GM23338 (cell line): ENCODE results near the gene CTDSP1. TPM values are rescaled to one million over a fixed set of nuclear protein-coding genes. Genes with fewer than 3 reads are reported as not detected.

Experiments
- ATAC-seq: fragments of 200-7000 bp; cut with Tn5 transposase; 3 replicates; pipeline ENCODE4 v1.9.1; 2020
- DNase-seq: peaks from one replicate; pipeline ENCODE4 v3.0.0-alpha.2; 2015; ENCODE audit warnings: low spot score
- H2AFZ ChIP-seq: fragments of 200-600 bp; sonication (generic); 2 replicates; pipeline ENCODE4 v1.8.0; 2016; ENCODE audit warnings: antibody characterized with exemption, mild to moderate bottlenecking, moderate library complexity
- H3F3A ChIP-seq: fragments of 200-600 bp; sonication (generic); replicated peaks from 2 replicates; pipeline ENCODE4 v1.8.0; 2017; ENCODE audit warnings: antibody characterized with exemption, mixed run types, low read depth
- H3K27ac ChIP-seq: fragments of 200-600 bp; sonication (generic); 2 replicates; pipeline ENCODE4 v1.6.1; 2016; ENCODE audit warnings: low read depth
- H3K27me3 ChIP-seq: fragments of 200-600 bp; sonication (generic); 2 replicates; pipeline ENCODE4 v1.8.0; 2016; ENCODE audit warnings: mild to moderate bottlenecking, mixed run types, moderate library complexity; ENCODE audit not compliant: insufficient read depth
- H3K36me3 ChIP-seq: fragments of 200-600 bp; sonication (generic); 2 replicates; pipeline ENCODE4 v1.8.0; 2016; ENCODE audit warnings: mild to moderate bottlenecking; ENCODE audit not compliant: insufficient read depth
- H3K4me1 ChIP-seq: fragments of 200-600 bp; sonication (generic); 2 replicates; pipeline ENCODE4 v1.8.0; 2016; ENCODE audit warnings: mild to moderate bottlenecking, moderate library complexity; ENCODE audit not compliant: insufficient read depth
- H3K4me2 ChIP-seq: fragments of 200-600 bp; sonication (generic); 2 replicates; pipeline ENCODE4 v1.7.1; 2017; ENCODE audit warnings: mixed run types
- H3K4me3 ChIP-seq: fragments of 200-600 bp; sonication (generic); 2 replicates; pipeline ENCODE4 v1.6.1; 2016; ENCODE audit warnings: mixed run types
- H3K79me2 ChIP-seq: fragments of 200-600 bp; sonication (generic); replicated peaks from 2 replicates; pipeline ENCODE4 v1.8.0; 2017; ENCODE audit warnings: mild to moderate bottlenecking; ENCODE audit not compliant: insufficient read depth
- H3K9me2 ChIP-seq: fragments of 200-600 bp; sonication (generic); 2 replicates; pipeline ENCODE4 v1.8.0; 2017; ENCODE audit not compliant: insufficient read depth
- H4K20me1 ChIP-seq: fragments of 200-600 bp; sonication (generic); replicated peaks from 2 replicates; pipeline ENCODE4 v1.8.0; 2017; ENCODE audit warnings: mild to moderate bottlenecking; ENCODE audit not compliant: insufficient read depth
- H3K27ac Mint-ChIP-seq: 2 replicates; pipeline ENCODE4 v1.8.0; 2020; ENCODE audit warnings: inconsistent platforms, mild to moderate bottlenecking, moderate library complexity, mixed read lengths
- H3K27me3 Mint-ChIP-seq: 3 replicates; pipeline ENCODE4 v1.8.0; 2022; ENCODE audit warnings: low read depth, mild to moderate bottlenecking, moderate library complexity, mixed read lengths, inconsistent platforms; ENCODE audit not compliant: insufficient read depth, poor library complexity
- H3K36me3 Mint-ChIP-seq: 3 replicates; pipeline ENCODE4 v1.8.0; 2021; ENCODE audit warnings: low read depth, mild to moderate bottlenecking, inconsistent platforms, moderate library complexity, mixed read lengths
- H3K4me1 Mint-ChIP-seq: 3 replicates; pipeline ENCODE4 v1.8.0; 2020; ENCODE audit warnings: mild to moderate bottlenecking, inconsistent platforms, mixed read lengths
- H3K4me3 Mint-ChIP-seq: 3 replicates; pipeline ENCODE4 v1.8.0; 2021; ENCODE audit warnings: moderate library complexity, mild to moderate bottlenecking, inconsistent platforms, mixed read lengths
- H3K9me3 Mint-ChIP-seq: 3 replicates; pipeline ENCODE4 v1.8.0; 2020; ENCODE audit warnings: moderate library complexity, mild to moderate bottlenecking, inconsistent platforms, mixed read lengths
- CREB1 ChIP-seq: fragments of 250-450 bp; sonication (Bioruptor Pico); IDR thresholded peaks from 2 replicates; pipeline ENCODE4 v1.5.0; 2020; ENCODE audit warnings: low read depth, mild to moderate bottlenecking, moderate library complexity
- EZH2phosphoT487 ChIP-seq: fragments of 200-600 bp; sonication (generic); IDR thresholded peaks from one replicate; pipeline ENCODE4 v1.8.1; 2018; ENCODE audit warnings: antibody characterized with exemption; ENCODE audit not compliant: unreplicated experiment
- JUNB ChIP-seq: IDR thresholded peaks from one replicate; pipeline ENCODE4 v1.6.1; 2016; ENCODE audit warnings: antibody characterized with exemption; ENCODE audit not compliant: unreplicated experiment
- NANOG ChIP-seq: IDR thresholded peaks from 2 replicates; pipeline ENCODE4 v1.6.1; 2016; ENCODE audit warnings: antibody characterized with exemption, borderline replicate concordance
- POLR2AphosphoS5 ChIP-seq: IDR thresholded peaks from 2 replicates; pipeline ENCODE4 v1.6.1; 2016; ENCODE audit warnings: antibody characterized with exemption, low read depth
- REST ChIP-seq: IDR thresholded peaks from one replicate; pipeline ENCODE4 v1.6.1; 2018; ENCODE audit warnings: antibody characterized with exemption; ENCODE audit not compliant: unreplicated experiment
- ZNF114 ChIP-seq: fragments of 250-450 bp; sonication (Bioruptor Pico); IDR thresholded peaks from 2 replicates; pipeline ENCODE4 v1.5.0; 2020; ENCODE audit warnings: mild to moderate bottlenecking, moderate library complexity
- ZNF331 ChIP-seq: fragments of 250-450 bp; sonication (Bioruptor Pico); IDR thresholded peaks from 2 replicates; pipeline ENCODE4 v1.5.0; 2020; ENCODE audit warnings: low read depth, mild to moderate bottlenecking, moderate library complexity
- ZNF462 ChIP-seq: fragments of 250-450 bp; sonication (Bioruptor Pico); IDR thresholded peaks from 2 replicates; pipeline ENCODE4 v1.5.0; 2020; ENCODE audit warnings: mild to moderate bottlenecking, moderate library complexity
- polyA plus RNA-seq: library from polyadenylated mRNA; unstranded; fragments of >200 nt; fragmentation: Nextera tagmentation; extraction: Ambion mirVana; gene quantifications from 2 replicates; pipeline ENCODE4 v1.2.1, GENCODE V29; 2016
- total RNA-seq: library from RNA; depleted of rRNA; stranded (reverse); fragments of >200 nt; shearing (Covaris generic); gene quantifications from 2 replicates; pipeline ENCODE4 v1.2.3, GENCODE V29; 2014

Gene CTDSP1
- total and polyA plus RNA-seq, 2 experiments from 2014 or later = 6.7 to 21.8 TPM

GRCh38 chr2:218382785-218383184 lies 16.9 kb upstream of the CTDSP1 start:
- no peaks in the 10 kb centered on the region for H3K36me3 Mint-ChIP-seq
- peaks cover 23% of the 10 kb centered on the region for H3K27me3 ChIP-seq
- H3K27me3 Mint-ChIP-seq = peaks cover 20% of the 10 kb centered on the region
- peaks cover 6% of the 10 kb centered on the region; the same call in 1 of the 2 replicates for H3K4me1 ChIP-seq
- TF ChIP-seq POLR2AphosphoS5 = no peak
- no peak for TF ChIP-seq ZNF114 (CRISPR knock-in tag)
- no peak for TF ChIP-seq NANOG
- TF ChIP-seq REST = no peak
- no peak for TF ChIP-seq CREB1
- no peak for TF ChIP-seq EZH2phosphoT487
- no peak overlapping the region for H3K4me2 ChIP-seq
- ATAC-seq = no peak
- H4K20me1 ChIP-seq = no peaks in the 10 kb centered on the region
- no peak overlapping the region for H3K27ac Mint-ChIP-seq
- H3K27ac ChIP-seq = no peak overlapping the region
- H3K9me3 Mint-ChIP-seq = no peaks in the 10 kb centered on the region
- H3K79me2 ChIP-seq = no peaks in the 10 kb centered on the region
- peaks cover 5% of the 10 kb centered on the region; the same call in 2 of the 3 replicates for H3K4me1 Mint-ChIP-seq
- DNase-seq = no peak
- no peak overlapping the region for H3K4me3 Mint-ChIP-seq
- H3K36me3 ChIP-seq = no peaks in the 10 kb centered on the region
- H3K9me2 ChIP-seq = no peaks in the 10 kb centered on the region
- peaks cover 6% of the 10 kb centered on the region; the same call in 1 of the 2 replicates for H3F3A ChIP-seq
- no peak overlapping the region for H2AFZ ChIP-seq
- H3K4me3 ChIP-seq = no peak overlapping the region

GRCh38 chr2:218383892-218384519 lies 15.7 kb upstream of the CTDSP1 start:
- H3K27me3 ChIP-seq = peaks cover 23% of the 10 kb centered on the region
- H3K4me3 ChIP-seq = no peak overlapping the region
- H3K9me2 ChIP-seq = no peaks in the 10 kb centered on the region
- peaks cover 9% of the 10 kb centered on the region; the same call in 1 of the 2 replicates for H3F3A ChIP-seq
- no peak overlapping the region for H3K4me3 Mint-ChIP-seq
- ATAC-seq = no peak
- H3K79me2 ChIP-seq = no peaks in the 10 kb centered on the region
- H3K4me1 Mint-ChIP-seq = peaks cover 5% of the 10 kb centered on the region; the same call in 2 of the 3 replicates
- H3K4me1 ChIP-seq = peaks cover 6% of the 10 kb centered on the region; the same call in 1 of the 2 replicates
- H3K27ac ChIP-seq = no peak overlapping the region
- H3K27ac Mint-ChIP-seq = no peak overlapping the region
- no peak overlapping the region for H2AFZ ChIP-seq
- H3K36me3 Mint-ChIP-seq = no peaks in the 10 kb centered on the region
- H3K27me3 Mint-ChIP-seq = peaks cover 26% of the 10 kb centered on the region
- no peaks in the 10 kb centered on the region for H3K36me3 ChIP-seq
- H3K4me2 ChIP-seq = no peak overlapping the region
- no peaks in the 10 kb centered on the region for H4K20me1 ChIP-seq
- no peaks in the 10 kb centered on the region for H3K9me3 Mint-ChIP-seq
- DNase-seq = no peak
- TF ChIP-seq ZNF462 (CRISPR knock-in tag) (no peak), CREB1 (no peak), EZH2phosphoT487 (no peak), NANOG (no peak), ZNF331 (no peak), ZNF114 (CRISPR knock-in tag) (no peak), JUNB (no peak)
